C4-2B (cell line): ENCODE results near the gene LOXL1.

ENCODE experiments used
- H3K27ac ChIP-seq: fragments of 450-650 bp; 2 replicates; pipeline ENCODE4 v1.5.1; 2017
- CTCF ChIP-seq: fragments of 450-650 bp; conservative IDR thresholded peaks from 2 replicates; pipeline ENCODE4 v1.5.1; 2017; ENCODE audit warnings: mild to moderate bottlenecking
- ZFX ChIP-seq: fragments of 450-650 bp; IDR thresholded peaks from 2 replicates; pipeline ENCODE4 v1.6.1; 2017

Gene LOXL1

GRCh38 chr15:73983773-73984172 lies 57.5 kb downstream of the LOXL1 start:
- peak overlapping the region; percentile 47 for H3K27ac ChIP-seq
- TF ChIP-seq CTCF: no peak
- no peak for TF ChIP-seq ZFX

DNA sequence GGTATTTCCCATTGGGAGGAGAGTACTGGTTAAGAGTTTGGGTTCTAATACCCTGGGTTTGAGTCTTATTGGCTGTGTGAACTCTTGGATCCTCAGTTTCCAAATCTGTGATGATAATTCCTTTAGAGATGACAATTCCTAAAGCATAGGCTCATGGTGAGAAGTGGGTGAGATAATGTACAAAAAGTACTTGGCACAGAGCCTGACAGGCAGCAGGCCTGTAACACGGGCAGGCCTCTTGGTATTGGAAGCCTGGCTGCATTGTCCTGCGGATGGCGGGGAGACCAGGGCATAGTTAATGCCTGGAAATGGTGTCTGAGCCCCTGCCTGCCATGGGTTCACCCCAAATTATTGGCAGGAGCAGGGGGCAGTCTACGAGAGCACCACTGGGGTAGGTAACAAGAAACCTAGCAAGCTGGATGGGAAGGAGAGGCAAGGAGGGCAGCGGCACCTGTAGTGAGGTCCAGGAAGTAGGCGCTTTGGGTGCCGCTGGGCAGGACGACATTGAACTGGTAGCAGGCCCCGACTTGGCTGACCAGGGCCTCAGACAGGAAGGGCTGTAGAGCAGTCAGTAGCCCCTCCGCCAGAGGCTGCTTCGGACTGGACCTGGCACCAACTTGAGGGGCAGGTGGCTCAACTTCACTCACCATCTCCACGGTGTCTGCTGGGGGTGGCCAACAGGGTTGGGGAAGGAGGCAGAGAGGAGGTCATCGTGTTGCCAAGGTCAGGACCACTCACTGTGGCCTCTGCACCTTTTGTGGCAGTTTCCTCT lies 58.1 kb downstream of the LOXL1 start:
- TF ChIP-seq CTCF: no peak
- no peak for TF ChIP-seq ZFX
- no peak overlapping the region for H3K27ac ChIP-seq

DNA sequence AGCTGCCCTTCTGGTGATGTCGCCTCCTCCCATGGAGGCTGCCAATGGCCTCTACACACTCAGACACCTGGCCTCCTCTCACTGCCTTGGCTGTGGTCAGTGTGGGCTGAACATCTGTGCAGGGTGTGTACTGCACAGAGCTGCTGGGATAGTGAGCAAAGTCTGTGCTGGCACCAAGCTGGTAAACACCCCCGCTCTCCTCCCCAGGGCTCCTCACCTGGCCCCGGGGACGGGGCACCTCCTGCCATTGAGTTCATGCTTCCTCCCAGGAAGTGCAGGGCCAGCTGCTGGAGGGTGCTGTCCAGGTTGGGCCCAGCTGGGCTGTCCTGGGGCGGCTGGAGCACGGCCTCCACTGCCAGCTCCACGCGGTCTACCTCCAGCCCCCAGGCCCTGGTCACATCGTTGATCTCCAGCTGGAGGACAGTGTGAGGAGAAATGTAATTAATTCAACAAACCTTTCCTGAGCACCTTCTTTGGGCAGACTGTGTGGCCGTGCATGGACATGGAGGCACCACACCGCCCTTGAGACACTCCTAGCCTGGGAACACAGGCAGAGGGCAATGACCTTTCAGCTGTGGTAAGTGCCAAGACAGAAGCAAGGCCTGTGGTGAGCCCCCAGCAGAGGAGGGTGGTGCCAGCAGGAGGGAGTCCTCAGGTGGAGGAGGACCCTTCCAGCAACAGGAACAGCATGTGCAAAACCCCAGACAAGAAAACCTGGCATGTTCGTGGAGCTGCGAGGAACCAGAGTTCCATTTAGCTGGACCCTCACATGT lies 59.0 kb downstream of the LOXL1 start:
- no peak overlapping the region for H3K27ac ChIP-seq
- TF ChIP-seq ZFX: no peak
- no peak for TF ChIP-seq CTCF

DNA sequence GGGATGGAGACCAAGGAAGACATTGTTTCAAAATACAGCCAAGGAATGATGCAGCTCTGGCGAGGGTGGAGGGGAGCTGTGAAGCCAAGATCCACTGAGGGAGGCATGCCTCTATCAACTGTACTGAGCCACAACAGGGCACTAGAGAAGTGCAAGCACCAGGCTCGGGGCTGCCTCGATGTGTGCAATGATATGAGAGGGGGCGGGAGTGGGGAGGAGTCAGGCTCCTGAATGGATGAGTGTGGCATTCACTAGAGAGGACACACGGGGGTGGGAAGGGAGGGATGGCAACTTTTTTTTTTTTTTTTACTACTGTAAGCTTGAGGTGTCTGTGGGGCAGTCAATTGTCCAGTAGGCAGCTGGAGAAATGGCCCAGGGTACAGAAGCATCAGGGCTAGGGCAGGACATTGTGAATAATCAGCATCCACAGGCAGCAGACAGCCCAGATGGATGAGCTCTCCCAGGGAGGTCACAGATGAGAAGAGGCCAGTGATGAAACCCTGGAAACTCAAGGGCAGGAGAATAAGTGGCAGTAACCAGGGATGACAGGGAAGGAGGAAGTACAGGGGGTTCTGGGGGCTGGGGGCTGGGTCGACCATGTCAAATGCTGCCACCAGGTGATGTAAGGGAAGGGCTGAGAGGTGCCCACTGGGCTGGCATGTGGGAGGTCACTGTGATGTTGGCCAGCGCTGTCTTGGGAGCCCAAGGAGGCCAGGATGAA lies 60.0 kb downstream of the LOXL1 start:
- TF ChIP-seq ZFX (no peak), CTCF (no peak)

GRCh38 chr15:73986776-73987056 lies 60.5 kb downstream of the LOXL1 start:
- H3K27ac ChIP-seq: no peak overlapping the region

More for the DNA sequence above, 60.0 kb downstream of the LOXL1 start:
- no peak overlapping the region for H3K27ac ChIP-seq

DNA sequence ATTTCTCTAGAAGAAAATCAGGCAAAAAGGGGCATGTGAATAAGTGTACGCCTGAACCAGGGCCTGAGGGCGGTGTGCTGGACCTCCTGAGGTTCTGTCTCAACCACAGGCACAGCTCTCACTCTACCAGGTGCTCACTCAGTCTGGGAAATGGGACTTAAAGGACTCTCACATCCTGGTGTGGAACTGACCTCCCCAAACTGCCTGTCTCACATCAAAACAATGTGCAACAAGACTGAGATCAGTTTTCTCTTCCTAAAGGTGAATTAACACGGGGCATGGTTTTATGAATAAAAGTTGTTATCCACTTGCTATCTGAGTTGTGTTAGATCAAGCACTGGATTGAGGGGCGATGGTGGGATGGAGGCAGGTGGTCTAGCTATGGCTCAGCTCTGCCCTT lies 61.0 kb downstream of the LOXL1 start:
- TF ChIP-seq CTCF (no peak), ZFX (no peak)
- H3K27ac ChIP-seq: no peak overlapping the region

More at GRCh38 chr15:73986776-73987056, 60.5 kb downstream of the LOXL1 start:
- TF ChIP-seq CTCF: no peak
- no peak for TF ChIP-seq ZFX
